ENCODE results near the gene CNTRL. TPM values are rescaled to one million over a fixed set of nuclear protein-coding genes. Genes with fewer than 3 reads are reported as not detected.

Gene CNTRL
- polyA plus RNA-seq, 1 of the 3 experiments (the other 2 are of a cell fraction), result 3.6 TPM

DNA sequence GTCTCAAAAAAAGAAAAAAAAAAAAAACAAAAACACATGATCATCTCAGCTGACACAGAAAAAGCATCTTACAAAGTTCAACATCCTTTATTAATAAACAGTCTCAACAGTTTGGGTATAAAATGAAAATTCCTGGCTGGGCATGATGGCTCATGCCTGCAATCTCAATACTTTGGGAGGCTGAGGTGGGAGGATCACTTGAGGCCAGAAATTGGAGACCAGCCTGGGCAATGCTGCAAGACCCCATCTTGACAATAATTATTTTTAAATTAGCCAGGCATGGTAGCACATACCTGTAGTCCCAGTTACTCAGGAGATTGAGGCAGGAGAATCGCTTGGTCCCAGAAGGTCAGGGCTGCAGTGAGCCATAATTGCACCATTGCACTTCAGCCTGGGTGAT lies 7.9 kb upstream of the CNTRL start (continued):
- TF ChIP-seq, protein P1, sequence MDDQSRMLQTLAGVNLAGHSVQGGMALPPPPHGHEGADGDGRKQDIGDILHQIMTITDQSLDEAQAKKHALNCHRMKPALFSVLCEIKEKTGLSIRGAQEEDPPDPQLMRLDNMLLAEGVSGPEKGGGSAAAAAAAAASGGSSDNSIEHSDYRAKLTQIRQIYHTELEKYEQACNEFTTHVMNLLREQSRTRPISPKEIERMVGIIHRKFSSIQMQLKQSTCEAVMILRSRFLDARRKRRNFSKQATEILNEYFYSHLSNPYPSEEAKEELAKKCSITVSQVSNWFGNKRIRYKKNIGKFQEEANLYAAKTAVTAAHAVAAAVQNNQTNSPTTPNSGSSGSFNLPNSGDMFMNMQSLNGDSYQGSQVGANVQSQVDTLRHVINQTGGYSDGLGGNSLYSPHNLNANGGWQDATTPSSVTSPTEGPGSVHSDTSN (IDR thresholded peaks at IDR 0.05), result no peak
- no peak for TF ChIP-seq ELF1 (IDR thresholded peaks at IDR 0.05)
- TF ChIP-seq EP300 (IDR thresholded peaks at IDR 0.05; ENCODE audit: borderline replicate concordance in 1 of 2, low read depth in 1 of 2, low read length in 1 of 2), result no peak
- TF ChIP-seq MEF2A (IDR thresholded peaks at IDR 0.05; ENCODE audit: borderline replicate concordance, low read depth), result no peak

DNA sequence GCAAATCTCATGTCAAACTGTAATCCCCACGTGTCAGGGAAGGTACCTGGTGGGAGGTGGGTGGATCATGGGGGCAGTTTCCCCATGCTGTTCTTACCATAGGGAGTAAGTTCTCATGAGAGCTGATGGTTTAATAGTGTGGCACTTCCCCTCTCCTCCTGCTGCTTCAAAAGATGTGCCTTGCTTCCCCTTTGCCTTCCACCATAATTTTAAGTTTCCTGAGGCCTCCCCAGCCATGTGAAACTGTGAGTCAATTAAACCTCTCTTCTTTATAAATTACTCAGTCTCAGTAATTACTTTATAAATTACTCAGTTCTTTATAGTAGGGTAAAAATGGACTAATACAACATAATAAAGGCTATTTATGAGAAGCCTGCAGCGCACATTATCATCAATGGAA lies 7.1 kb upstream of the CNTRL start:
- no peaks in the 10 kb centered on the region for H3K79me2 ChIP-seq (ENCODE audit: insufficient read depth)
- H4K20me1 ChIP-seq (ENCODE audit: insufficient read depth), result no peaks in the 10 kb centered on the region
- H3K4me1 ChIP-seq (ENCODE audit: control insufficient read depth in 1 of 2, insufficient read depth in 2 of 2, low read depth in 1 of 2, low read length in 1 of 2), result no peaks in the 10 kb centered on the region
- 76% methylated on average over 2 of the region's 2 CpGs for WGBS (ENCODE audit: low lambda C conversion rate)
- peaks cover 0 to 4% of the 10 kb centered on the region in 2 experiments for H3K36me3 ChIP-seq (replicated peaks in 1 of 2; ENCODE audit: control insufficient read depth in 1 of 2, insufficient read depth in 2 of 2, low read length in 1 of 2)
- no peak overlapping the region for H3K27ac ChIP-seq (ENCODE audit: low read depth in 2 of 2, low read length in 1 of 2)
- no peak overlapping the region for H3K4me2 ChIP-seq
- H3K4me3 ChIP-seq (ENCODE audit: low read depth in 2 of 2, low read length in 1 of 2), result no peak overlapping the region
- CTCF ChIA-PET, result interaction anchor here (1.2 kb wide), 1 partner anchor 18 kb away, joined by 3 read pairs; the partner anchor contains the start of gene C5
- DNase-seq, result no peak
- H3K27me3 ChIP-seq (ENCODE audit: insufficient read depth), result no peaks in the 10 kb centered on the region
- no peaks in the 10 kb centered on the region for H3K9me2 ChIP-seq
- POLR2A ChIA-PET, result no interaction called here
- no peak for TF ChIP-seq CHD2 (IDR thresholded peaks at IDR 0.05; ENCODE audit: low read length, partially characterized antibody)
- TF ChIP-seq NRF1 (IDR thresholded peaks at IDR 0.05; ENCODE audit: low read depth, low read length), result no peak
- TF ChIP-seq, protein P2, sequence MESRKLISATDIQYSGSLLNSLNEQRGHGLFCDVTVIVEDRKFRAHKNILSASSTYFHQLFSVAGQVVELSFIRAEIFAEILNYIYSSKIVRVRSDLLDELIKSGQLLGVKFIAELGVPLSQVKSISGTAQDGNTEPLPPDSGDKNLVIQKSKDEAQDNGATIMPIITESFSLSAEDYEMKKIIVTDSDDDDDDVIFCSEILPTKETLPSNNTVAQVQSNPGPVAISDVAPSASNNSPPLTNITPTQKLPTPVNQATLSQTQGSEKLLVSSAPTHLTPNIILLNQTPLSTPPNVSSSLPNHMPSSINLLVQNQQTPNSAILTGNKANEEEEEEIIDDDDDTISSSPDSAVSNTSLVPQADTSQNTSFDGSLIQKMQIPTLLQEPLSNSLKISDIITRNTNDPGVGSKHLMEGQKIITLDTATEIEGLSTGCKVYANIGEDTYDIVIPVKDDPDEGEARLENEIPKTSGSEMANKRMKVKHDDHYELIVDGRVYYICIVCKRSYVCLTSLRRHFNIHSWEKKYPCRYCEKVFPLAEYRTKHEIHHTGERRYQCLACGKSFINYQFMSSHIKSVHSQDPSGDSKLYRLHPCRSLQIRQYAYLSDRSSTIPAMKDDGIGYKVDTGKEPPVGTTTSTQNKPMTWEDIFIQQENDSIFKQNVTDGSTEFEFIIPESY (IDR thresholded peaks at IDR 0.05; ENCODE audit: borderline replicate concordance, low read depth), result no peak
- TF ChIP-seq FOXJ3 (CRISPR knock-in tag; IDR thresholded peaks at IDR 0.05), result no peak
- TF ChIP-seq, protein P3, sequence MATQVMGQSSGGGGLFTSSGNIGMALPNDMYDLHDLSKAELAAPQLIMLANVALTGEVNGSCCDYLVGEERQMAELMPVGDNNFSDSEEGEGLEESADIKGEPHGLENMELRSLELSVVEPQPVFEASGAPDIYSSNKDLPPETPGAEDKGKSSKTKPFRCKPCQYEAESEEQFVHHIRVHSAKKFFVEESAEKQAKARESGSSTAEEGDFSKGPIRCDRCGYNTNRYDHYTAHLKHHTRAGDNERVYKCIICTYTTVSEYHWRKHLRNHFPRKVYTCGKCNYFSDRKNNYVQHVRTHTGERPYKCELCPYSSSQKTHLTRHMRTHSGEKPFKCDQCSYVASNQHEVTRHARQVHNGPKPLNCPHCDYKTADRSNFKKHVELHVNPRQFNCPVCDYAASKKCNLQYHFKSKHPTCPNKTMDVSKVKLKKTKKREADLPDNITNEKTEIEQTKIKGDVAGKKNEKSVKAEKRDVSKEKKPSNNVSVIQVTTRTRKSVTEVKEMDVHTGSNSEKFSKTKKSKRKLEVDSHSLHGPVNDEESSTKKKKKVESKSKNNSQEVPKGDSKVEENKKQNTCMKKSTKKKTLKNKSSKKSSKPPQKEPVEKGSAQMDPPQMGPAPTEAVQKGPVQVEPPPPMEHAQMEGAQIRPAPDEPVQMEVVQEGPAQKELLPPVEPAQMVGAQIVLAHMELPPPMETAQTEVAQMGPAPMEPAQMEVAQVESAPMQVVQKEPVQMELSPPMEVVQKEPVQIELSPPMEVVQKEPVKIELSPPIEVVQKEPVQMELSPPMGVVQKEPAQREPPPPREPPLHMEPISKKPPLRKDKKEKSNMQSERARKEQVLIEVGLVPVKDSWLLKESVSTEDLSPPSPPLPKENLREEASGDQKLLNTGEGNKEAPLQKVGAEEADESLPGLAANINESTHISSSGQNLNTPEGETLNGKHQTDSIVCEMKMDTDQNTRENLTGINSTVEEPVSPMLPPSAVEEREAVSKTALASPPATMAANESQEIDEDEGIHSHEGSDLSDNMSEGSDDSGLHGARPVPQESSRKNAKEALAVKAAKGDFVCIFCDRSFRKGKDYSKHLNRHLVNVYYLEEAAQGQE (IDR thresholded peaks at IDR 0.05; ENCODE audit: low read depth, low read length), result no peak
- TF ChIP-seq, protein P4, sequence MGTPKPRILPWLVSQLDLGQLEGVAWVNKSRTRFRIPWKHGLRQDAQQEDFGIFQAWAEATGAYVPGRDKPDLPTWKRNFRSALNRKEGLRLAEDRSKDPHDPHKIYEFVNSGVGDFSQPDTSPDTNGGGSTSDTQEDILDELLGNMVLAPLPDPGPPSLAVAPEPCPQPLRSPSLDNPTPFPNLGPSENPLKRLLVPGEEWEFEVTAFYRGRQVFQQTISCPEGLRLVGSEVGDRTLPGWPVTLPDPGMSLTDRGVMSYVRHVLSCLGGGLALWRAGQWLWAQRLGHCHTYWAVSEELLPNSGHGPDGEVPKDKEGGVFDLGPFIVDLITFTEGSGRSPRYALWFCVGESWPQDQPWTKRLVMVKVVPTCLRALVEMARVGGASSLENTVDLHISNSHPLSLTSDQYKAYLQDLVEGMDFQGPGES (IDR thresholded peaks at IDR 0.05; ENCODE audit: low read depth, low read length), result no peak
- no peak for TF ChIP-seq EP300 (IDR thresholded peaks at IDR 0.05; ENCODE audit: borderline replicate concordance in 1 of 2, low read depth in 1 of 2, low read length in 1 of 2)
- TF ChIP-seq RXRA (IDR thresholded peaks at IDR 0.05; ENCODE audit: borderline replicate concordance, low read depth), result no peak
- TF ChIP-seq RFX5 (IDR thresholded peaks at IDR 0.05; ENCODE audit: low read length), result no peak
- TF ChIP-seq TAF1 (IDR thresholded peaks at IDR 0.05; ENCODE audit: borderline replicate concordance, low read depth, low read length), result no peak
- no peak for TF ChIP-seq ELF1 (IDR thresholded peaks at IDR 0.05)
- no peak for TF ChIP-seq TCF12 (IDR thresholded peaks at IDR 0.05)
- TF ChIP-seq, protein P5, sequence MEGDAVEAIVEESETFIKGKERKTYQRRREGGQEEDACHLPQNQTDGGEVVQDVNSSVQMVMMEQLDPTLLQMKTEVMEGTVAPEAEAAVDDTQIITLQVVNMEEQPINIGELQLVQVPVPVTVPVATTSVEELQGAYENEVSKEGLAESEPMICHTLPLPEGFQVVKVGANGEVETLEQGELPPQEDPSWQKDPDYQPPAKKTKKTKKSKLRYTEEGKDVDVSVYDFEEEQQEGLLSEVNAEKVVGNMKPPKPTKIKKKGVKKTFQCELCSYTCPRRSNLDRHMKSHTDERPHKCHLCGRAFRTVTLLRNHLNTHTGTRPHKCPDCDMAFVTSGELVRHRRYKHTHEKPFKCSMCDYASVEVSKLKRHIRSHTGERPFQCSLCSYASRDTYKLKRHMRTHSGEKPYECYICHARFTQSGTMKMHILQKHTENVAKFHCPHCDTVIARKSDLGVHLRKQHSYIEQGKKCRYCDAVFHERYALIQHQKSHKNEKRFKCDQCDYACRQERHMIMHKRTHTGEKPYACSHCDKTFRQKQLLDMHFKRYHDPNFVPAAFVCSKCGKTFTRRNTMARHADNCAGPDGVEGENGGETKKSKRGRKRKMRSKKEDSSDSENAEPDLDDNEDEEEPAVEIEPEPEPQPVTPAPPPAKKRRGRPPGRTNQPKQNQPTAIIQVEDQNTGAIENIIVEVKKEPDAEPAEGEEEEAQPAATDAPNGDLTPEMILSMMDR (IDR thresholded peaks at IDR 0.05), result no peak
- TF ChIP-seq EZH2phosphoT487 (IDR thresholded peaks at IDR 0.05; ENCODE audit: borderline replicate concordance, low read depth), result no peak
- no peak for TF ChIP-seq MXI1 (IDR thresholded peaks at IDR 0.05; ENCODE audit: low read depth, low read length)
- TF ChIP-seq, protein P6, sequence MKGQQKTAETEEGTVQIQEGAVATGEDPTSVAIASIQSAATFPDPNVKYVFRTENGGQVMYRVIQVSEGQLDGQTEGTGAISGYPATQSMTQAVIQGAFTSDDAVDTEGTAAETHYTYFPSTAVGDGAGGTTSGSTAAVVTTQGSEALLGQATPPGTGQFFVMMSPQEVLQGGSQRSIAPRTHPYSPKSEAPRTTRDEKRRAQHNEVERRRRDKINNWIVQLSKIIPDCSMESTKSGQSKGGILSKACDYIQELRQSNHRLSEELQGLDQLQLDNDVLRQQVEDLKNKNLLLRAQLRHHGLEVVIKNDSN (IDR thresholded peaks at IDR 0.05; ENCODE audit: borderline replicate concordance, low read depth), result no peak
- TF ChIP-seq NFIC (IDR thresholded peaks at IDR 0.05; ENCODE audit: borderline replicate concordance), result no peak
- TF ChIP-seq POLR2AphosphoS5 (IDR thresholded peaks at IDR 0.05; ENCODE audit: low read depth, low read length), result no peak
- TF ChIP-seq SMC3 (IDR thresholded peaks at IDR 0.05; ENCODE audit: low read depth, low read length), result no peak
- no peak for TF ChIP-seq GATA2 (CRISPR knock-in tag; IDR thresholded peaks at IDR 0.05)
- no peak overlapping the region for H2AFZ ChIP-seq (ENCODE audit: low read depth)
- peaks cover 5% of the 10 kb centered on the region for H3F3A ChIP-seq (replicated peaks; ENCODE audit: insufficient read depth)
- H3K9me3 ChIP-seq, result 0 out of 2 replicates have a peak, but pooled peaks cover 6% of the 10 kb centered on the region
- no peak overlapping the region for H3K9ac ChIP-seq
